COLO668 (cell line): Measurements from ENCODE around the gene OGFOD1.

Source experiments
- DNase-seq: peaks from one replicate; lab custom pipeline; 2025; ENCODE audit not compliant: unreplicated experiment; lab: John Stamatoyannopoulos, UW

Gene OGFOD1

DNA sequence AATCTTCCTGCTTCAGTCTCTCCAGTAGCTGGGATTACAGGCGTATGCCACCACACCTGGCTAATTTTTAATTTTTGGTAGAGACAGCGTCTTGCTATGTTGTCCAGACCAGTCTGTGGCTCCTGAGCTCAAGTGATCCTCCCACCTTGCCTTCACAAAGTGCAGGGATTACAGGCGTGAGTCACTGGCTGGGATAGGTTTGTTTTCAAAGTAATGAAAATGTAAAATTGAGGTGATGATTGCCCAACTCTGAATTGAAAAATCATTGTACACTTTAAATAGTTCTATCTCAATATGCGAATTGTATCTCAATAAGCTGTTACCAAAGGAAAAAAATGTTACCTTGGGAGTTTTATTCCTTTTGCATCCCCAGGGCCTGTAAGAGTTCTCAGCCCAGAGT is 24.8 kb upstream of the OGFOD1 start:
- no peak for DNase-seq

DNA sequence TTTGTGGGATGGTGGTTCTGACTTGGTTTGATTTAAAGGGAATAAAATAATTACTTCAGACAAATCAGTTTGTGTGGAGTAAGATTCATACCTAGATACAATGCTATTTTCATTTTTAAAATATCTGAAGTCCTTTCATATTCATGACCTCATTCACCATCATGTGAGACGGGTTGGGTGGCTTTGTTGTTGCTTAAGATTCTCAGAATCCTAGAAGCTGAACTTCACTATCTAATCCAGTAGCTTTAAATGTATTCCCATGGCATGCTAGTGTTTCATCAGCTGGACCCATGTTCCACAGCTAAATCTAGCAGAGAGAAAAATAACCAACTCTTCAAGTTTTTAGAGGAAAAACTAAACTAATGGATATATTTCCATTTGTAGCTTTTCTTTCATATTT is 23.3 kb upstream of the OGFOD1 start:
- no peak for DNase-seq

DNA sequence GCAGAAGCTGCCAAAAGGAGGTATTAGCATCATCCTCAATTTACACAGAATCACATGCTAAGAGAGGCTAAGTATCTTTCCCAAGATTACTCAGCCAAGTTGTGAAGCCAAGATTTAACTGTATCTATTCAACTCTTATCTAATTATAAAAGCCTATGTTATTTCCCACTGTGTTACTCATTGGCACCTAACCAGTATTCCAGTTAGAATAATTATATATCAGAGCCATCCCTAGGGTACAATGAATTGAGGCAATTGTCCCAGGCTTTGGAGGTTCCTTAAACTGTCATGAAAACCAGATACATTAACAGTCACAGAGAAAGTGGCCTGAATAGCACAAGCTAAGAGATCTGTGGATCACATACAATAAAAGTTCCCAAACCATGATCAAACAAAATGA is 15.1 kb upstream of the OGFOD1 start:
- no peak for DNase-seq

DNA sequence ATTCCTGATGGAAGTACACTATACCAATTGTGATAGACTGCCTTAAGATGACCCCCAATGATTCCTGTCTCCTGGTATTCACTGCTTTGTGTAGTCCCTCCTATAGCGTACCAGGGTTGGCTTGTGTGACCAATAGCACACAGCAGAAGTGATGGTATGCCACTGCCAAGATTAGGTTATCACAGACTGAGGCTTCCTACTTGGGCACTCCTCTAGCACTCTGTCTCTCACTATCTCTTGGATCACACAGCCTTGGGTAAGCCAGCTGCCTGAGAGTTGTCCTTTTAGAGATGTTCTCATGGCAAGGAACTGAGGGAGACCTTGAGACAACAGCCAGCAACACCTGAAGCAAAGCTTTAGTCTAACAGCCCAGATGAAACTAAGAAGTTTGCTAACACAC is 13.3 kb upstream of the OGFOD1 start:
- no peak for DNase-seq

DNA sequence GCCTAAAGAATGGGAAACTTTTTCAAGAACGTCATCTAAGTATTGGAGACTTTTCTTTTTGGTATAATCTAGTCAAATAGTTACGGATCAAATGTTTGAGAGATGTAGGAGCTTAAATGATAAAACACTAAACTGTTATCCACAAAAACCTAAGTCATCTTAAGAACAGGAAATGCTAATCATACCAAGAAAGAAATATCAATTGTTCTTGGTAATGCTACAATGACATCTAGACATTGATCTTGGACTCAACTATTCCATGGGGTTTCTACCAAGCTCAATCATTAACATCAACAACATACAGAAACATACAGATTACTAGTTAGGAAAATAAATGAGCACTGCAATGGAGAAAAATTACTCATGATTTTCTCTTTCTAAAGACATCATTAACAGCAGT is 4.1 kb upstream of the OGFOD1 start:
- no peak for DNase-seq

DNA sequence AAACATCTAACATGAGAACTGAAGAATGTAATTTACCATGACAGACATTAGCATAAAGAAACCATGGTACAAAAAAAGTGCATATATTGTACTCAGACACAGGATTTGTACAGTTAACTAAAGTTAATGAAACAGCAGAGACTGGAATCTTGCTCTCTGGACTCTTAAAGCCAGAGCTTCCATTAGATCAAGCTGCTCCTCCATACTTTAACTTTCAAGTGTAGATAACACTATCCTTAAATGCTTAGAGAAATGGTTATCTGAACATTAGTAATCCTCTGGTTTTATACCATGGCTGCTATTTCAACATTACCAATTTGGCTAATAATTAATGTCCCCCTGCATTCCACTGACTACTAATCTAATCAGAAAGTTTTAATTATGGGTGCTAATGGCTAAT is 3.3 kb upstream of the OGFOD1 start:
- no peak for DNase-seq

DNA sequence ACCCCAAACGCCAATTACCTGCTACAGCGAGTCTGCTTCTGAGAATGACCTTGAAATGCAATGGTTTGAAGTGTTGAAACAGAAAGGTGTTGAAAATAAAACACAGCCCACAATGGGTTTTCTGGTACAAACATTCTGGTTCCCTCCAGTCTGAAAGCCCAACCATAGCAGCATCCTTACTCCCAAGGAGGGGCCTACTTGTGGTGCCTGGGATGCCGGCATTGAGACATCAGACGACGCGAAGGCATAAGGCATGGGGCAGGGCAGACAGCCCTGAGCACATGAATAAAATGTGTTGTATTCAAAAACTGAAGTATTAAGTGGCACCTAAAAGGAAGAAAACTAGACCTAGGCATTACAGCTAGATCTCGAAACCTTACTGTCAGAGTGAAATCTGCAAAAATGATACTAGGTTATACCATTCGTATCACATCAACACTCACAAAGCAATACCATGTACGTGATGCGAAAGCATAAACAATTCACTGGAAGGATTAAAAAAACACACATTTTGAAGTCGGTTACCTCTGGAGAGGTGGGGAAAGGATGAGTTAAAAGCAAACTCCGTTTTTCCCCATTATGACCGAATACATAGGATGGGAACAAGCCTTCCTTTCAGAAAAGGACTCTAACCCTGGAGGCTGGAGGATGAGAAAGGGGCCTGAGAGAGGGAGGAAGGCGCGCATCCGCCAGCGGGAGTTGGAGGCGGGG is 924 bp upstream of the OGFOD1 start:
- no peak for DNase-seq

DNA sequence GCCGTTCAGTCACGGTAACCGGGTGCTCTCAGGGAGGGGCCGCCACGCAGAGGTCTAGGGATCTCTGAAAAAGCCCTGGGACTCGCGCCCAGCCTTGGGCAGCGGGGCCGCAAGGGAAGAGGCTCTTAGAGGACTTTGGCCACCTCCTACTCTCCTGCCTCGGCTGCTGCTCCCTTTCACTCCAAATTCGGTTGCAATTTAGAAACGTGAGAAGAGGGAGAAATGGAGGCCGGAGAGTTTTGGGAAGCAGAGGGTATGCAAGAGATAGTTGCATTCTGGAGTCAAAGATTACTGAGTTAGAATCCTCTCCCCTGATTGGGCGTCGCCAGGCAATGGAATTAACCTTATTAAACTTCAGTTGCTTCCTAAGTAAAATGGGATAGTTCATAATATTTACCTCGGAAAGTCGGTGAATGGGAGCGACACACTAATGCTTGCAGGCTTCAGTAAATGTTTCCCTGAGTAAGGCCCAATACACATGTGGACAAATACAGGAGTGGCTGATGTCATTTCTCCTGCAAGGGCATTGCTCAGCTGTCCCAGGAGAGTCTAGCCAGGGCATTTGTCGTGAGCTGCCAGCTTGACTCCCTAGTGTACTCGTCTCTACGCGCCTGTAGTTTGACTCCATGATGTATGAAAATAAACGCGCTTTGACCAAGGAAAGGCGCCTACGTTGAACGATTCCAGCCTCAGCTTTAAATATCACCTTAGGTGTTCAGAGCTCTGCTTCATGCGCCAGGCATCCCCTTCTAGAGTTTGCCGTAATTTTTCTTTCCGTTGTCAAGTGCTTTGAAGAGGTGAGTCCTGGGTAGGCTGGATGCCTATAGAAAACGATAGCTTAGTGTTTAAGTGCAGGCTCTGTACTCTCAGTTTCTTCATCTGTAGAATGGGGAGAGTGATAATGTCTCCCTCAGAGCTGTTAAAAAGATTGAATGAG is 667 bp downstream of the OGFOD1 start:
- DNase-seq, result peak; percentile 37

DNA sequence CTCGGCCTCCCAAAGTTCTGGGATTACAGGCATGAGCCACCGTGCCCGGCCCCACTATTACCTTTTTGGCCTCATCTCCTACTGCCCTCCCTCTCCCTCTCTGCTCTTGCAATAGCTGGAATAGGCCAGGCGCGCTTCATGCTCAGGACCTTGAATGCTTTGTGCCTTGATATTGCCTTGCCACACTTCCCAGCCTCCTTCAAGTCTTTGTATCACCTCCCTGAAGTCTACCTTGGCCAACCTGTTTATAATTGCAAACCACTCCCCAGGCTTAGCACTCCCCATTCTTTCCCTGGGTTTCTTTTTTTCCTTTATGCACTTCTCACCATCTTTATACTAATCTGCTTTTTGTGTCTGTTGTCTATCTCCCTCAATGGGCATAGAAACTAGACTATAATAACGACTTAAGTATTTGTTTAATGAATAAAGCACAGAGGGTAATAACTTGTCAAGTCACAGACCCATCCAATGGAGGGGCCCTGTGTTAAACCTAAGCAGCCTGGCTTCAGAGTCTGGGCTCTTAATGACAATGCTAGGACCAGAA is 6.6 kb downstream of the OGFOD1 start:
- no peak for DNase-seq

DNA sequence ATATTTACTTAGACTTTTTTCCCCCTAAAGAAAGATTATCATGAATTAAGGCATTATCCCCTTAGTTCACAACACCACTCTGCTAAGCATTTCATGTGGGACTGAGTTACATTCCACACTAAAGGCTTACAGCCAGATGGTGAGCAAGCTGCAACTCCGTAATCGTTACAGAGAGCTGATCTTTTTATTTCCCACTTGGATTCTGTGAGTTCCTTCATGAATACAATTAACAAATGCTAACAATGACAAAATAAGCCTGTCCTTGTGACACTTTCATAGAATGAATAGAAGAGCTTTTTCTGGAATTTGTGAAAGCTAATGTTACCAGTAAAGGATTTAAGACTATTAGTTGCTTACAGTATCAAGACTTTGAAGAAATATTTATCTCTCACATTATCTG is 8.7 kb downstream of the OGFOD1 start:
- no peak for DNase-seq

DNA sequence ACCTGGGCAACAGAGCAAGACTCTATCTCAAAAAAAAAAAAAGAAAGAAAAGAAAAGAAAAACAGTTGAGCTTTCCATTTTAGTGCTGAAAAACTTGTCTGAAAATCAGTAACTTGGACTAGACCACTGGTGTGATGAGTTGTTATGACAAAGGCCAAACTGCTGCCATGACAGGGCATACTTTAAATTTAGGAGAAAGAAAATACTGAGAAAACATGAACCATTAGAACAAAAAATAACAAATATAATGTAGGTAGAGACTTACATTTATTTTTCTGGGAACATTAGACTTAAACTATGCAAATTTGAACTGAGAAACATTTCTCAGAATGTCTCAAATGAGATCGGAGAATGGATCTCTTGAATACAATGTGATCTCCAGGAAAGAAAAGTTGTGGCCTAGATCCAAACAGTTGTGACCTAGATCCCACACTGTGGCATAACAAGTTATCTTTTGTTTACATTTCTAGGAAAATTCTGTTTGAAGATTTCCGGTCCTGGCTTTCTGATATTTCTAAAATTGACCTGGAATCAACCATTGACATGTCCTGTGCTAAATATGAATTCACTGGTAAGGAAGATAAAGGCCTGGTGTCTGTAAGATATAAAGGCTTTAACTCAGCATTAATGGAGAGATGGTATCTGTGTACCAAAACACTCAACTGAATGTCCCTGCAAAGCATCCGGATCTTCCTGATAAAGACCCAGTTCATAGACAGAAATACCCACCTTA is 10.9 kb downstream of the OGFOD1 start:
- DNase-seq, result no peak

DNA sequence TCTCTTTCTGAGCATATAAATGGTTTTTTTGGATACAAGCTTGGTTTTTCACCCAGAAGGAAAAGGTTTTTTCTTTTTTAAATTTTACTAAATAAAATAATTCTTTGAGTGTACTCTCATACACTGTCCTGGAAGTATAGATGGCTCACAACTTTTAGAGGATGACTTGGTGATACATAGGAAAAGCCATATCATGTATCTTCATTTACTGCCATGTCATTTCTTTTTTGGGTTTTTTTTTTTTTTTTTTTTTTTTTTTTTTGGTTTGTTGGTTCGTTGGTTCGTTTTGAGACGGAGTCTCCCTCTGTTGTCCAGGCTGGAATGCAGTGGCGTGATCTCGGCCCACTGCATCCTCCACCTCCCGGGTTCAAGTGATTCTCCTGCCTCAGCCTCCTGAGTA is 11.8 kb downstream of the OGFOD1 start:
- no peak for DNase-seq

DNA sequence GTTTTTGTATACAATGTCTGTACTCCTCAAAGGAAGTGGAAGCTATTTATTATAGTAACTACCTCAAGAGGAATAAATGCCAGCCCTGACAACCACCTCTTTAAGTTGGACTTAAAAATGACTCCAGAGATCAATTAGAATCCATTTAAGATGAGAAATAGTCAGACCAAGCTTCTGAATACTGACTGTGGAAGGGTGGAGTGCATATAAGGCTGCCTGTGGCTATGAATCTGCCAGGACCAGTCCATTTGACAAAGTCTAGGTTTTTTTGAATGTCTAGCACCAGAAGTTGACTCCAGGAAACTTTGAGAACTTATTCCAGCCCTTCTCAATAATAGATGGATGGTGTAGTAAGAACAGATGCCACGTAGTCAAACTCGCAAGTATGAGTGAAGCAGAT is 15.0 kb downstream of the OGFOD1 start:
- DNase-seq, result no peak

DNA sequence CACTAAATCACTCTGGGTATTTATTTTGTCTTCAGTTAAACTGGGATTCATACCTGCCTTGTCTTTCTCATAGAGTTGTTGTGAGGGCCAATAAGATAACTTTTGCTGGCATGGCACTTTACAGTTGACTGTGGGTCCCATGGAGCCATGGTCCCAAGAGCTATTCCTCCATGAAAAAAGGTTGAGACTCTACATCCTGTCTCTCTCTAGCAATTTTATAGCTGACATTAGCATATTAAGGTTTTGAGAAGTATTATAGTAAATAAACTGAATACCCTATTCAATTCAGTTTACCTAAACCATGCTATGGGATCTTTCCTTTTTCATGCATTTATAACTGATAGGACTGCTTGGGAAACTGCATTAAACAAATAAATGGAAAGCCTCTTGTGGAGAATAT is 17.4 kb downstream of the OGFOD1 start:
- no peak for DNase-seq

DNA sequence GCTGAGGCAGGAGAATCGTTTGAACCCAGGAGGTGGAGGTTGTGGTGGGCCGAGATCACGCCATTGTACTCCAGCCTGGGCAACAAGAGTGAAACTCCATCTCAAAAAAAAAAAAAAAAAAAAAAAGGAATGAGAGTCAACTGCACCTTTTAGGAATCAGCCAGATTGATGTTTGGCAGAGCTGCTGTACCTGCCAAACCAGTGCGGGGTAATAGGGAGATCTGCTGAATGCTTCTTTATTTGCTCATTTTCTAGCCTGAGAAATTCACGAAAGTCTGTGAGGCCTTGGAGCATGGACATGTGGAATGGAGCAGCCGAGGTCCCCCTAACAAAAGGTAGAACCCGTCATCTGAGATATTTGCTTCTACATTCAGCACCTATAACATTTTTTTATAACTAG is 18.4 kb downstream of the OGFOD1 start:
- DNase-seq, result no peak

DNA sequence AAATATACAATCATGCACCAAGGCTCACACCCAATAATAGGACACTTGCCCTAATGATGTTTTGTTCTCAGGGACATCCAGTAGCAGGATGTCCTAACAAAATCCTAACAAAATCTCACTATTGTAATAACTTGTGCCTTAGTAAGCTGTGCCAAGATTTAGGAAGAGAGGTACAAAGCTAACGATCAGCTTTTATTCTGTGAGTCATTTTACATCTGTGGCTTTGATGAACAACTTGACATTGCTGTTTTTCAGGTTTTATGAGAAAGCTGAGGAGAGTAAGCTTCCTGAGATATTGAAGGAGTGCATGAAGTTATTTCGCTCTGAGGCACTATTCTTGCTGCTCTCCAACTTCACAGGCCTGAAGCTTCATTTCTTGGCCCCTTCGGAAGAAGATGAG is 18.9 kb downstream of the OGFOD1 start:
- DNase-seq, result no peak

DNA sequence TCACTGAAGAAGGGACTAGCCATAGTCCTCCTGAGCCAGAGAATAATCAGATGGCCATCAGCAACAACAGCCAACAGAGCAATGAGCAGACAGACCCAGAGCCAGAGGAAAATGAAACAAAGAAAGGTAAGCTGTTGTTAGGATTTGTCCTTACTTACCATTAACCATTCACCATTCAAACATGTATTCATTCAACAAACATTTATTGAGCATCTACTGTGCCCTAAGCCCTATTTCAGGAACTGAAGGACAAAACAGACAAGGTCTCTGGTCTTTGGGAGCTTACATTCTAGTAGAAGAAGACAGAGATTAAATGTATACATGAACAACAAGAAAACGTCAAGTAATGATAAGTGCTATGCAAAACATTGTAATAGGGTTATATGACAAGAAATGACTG is 19.3 kb downstream of the OGFOD1 start:
- DNase-seq, result no peak

DNA sequence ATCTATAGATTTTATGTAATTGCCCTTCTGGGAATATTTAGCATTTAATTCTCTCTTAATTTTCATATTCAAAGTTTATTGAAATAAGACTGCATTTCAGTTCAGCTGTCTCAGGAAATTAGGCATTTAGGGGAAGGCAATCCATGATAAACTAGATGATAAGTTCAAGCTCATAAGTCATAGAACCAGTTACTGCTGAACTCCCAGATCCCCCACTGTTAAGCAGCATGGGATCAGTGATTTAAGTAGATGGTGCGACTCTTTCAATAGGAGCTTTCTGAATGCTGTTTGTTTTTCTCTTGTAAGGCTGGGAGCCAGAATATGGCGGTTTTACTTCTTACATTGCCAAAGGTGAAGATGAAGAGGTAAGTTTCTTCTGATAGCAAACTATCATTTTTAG is 23.8 kb downstream of the OGFOD1 start:
- no peak for DNase-seq

DNA sequence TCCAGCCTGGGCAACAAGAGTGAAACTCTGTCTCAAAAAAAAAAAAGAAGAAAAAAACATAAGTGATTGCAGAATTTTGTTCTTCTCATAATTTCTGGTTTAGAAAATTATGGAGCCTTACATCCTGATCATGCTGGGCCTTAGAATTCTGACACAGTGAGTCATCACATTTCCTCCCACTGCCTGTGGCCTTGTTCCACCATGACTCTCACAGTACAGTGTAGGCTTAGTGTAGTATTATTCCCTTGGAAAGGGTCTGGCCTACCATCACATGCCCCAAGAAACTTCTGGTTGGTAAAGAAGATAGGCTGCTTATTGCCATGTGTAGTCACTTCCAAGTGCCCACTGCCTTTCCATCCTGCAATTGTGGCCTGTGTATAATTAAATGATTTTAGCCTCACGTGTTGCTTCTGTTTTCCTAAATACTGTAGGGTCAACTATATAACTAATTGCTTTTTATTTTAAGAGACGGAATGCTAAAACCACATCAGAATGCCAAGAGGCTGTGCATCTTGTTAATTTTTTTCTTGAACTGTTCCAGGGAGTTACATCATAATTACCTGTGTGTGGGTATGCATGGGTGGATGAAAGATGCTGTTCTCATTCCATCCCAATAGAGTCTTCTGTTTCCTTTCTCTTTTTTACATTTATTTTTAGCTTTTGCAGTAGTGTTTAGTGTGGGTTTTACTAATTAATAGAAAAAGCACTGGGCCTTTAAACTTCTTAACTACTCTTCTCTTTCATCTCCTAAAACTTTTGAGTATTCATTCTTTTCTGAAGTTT is 25.9 kb downstream of the OGFOD1 start:
- no peak for DNase-seq

DNA sequence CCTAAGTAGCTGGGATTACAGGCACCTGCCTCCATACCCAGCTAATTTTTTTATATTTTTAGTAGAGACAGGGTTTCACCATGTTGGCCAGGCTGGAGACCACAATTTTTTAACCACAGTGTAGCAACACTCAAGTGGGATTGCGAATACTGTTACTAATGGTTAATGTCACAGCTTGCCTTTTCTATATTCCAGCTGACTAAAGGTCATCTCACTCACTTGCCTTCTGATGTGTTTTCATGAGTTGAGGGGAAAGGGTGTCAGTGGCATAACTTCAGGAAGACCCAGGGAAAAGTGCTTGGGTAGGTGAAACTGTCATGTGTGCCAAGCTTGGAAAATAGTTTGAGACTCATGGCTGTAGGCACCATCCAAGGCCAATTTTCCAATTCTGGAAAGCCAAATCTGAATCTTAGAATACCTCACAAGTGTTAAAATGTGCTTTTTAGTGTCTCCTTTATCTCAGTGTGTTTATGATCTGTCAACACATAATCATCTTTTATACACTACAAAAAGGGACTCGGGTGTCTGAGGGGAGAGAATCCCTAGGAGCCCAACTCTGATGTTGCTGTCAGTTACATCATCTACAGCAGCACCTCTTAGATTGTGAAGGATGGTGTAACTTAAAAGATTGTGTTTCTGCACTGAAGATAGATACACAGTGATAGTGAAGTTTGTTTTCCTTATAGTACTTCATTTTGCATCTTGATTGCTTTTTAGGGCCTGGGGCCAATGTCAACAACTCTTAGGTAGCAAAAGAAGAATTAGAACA is 27.1 kb downstream of the OGFOD1 start:
- DNase-seq, result no peak
